HG02763 (cell line): Measurements from ENCODE around the gene IPO4.

ENCODE experiments used
- ATAC-seq: cut with Tn5 transposase; IDR thresholded peaks from one replicate; pipeline ENCODE4 v1.9.1; 2021; ENCODE audit warnings: mild to moderate bottlenecking, moderate library complexity; ENCODE audit not compliant: unreplicated experiment

Gene IPO4

DNA sequence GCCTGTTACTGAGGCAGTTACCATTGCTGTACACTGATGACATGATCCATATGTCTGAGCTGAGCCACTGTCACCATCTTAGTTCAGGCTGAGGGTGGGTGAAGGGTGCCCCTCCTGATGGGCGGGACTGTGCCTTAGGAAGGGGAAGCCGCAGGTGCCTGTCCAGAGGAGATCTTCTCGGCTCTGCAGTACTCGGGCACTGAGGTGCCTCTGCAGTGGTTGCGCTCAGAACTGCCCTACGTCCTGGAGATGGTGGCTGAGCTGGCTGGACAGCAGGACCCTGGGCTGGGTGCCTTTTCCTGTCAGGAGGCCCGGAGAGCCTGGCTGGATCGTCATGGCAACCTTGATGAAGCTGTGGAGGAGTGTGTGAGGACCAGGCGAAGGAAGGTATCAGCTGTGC, 37.6 kb downstream of the IPO4 start:
- ATAC-seq, result no peak

DNA sequence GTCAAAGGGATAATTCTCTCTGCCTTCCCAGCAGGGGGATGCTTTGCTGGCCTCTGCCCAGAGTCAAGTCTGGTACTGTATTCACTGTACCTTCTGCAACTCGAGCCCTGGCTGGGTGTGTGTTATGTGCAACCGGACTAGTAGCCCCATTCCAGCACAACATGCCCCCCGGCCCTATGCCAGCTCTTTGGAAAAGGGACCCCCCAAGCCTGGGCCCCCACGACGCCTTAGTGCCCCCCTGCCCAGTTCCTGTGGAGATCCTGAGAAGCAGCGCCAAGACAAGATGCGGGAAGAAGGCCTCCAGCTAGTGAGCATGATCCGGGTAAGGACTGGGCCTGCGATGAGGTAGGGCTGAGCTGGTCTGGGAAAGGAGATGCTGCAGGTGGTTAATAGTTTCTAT, 38.0 kb downstream of the IPO4 start:
- ATAC-seq, result no peak

DNA sequence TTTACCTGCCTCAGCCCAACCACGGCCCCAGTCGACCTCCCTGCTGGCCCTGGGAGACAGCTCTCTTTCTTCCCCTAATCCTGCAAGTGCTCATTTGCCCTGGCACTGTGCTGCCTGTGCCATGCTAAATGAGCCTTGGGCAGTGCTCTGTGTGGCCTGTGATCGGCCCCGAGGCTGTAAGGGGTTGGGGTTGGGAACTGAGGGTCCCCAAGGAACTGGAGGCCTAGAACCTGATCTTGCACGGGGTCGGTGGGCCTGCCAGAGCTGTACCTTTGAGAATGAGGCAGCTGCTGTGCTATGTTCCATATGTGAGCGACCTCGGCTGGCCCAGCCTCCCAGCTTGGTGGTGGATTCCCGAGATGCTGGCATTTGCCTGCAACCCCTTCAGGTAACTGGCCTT, 38.6 kb downstream of the IPO4 start:
- ATAC-seq, result no peak

DNA sequence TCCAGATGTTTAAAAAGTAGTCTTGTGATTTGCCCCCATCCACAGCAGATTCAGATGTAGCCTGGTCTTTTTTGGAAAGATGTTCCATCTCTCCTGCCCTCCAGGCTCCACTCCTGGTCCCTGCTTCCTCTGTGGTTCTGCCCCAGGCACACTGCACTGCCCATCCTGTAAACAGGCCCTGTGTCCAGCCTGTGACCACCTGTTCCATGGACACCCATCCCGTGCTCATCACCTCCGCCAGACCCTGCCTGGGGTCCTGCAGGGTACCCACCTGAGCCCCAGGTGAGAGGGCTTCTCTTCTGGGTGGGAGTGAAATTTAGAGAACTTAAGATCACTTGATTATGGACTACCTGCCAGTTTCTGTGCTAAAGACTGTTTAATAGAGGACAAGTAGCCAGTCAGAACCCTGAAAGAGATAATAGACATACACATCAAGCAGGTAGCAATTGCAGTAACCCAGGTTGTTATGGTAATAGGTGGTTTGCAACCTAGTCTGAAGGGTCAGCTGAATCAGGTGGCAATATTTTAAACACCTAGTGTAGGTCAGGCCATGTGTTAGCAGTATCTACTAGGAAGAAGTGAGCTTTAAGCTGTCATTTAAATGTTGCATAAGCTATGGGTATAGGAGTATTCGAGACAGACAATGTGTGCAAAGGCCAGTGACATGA, 39.2 kb downstream of the IPO4 start:
- no peak for ATAC-seq

DNA sequence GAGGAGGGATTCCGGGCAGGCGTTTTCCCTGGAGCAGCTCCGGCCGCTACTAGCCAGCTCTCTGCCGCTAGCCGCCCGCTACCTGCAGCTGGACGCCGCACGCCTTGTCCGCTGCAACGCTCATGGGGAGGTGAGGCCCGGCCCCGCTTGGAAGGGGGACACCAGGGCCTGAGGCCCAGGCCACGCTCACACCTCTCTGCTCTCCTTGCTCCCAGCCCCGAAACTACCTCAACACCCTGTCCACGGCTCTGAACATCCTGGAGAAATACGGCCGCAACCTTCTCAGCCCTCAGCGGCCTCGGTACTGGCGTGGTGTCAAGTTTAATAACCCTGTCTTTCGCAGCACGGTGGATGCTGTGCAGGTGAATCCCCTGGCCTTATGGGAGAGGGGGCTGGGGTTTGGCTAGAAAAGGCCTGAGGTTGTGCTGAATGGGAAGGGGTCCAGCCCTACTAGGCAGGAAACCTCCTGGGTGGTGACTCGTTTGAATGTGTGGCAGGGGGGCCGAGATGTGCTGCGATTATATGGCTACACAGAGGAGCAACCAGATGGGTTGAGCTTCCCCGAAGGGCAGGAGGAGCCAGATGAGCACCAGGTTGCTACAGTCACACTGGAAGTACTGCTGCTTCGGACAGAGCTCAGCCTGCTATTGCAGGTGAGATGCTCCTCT, 40.7 kb downstream of the IPO4 start:
- no peak for ATAC-seq

DNA sequence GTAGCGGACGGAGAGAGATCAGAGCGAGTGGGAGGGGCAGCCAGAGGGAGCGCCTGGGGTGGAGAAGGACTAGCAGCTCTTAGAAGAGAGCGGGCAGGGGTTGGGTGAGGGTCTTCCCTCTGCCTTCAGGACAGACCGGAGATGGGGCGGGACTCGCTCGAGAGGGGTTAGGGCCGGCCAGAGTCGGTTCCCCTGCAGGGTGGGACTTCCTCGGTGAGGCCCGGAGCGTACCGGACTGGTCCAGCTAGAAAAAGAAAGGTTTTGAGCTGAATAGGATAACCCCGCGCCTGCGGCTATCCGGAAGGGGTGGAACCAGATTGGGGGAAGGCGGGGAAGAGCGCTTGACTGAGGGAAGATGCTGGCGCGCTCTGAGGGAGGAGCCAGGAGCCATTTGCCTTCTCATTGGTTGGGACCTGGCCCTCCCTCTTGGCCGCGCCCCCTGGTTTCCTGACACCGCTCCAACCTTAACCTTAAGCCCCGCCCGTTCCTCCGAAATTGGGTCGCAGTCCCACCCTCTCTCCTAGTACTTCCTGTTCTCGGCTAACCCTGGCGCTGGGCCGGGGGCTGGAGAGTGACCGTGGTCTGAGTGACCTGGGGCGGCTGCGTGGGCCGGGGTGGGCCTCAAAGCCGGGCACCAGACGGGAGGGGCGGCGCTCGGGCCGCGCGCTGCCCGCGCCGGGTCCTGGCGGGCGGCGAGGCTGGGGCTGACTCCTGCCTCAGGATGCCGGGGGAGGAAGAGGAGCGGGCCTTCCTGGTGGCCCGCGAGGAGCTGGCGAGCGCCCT, 41.4 kb downstream of the IPO4 start, which contains the start of gene RNF31:
TSS of gene RNF31 (plus strand) at position 521 of the 783 bp plus-strand sequence. CDS start at position 722, 201 bp downstream.
- ATAC-seq, result peak; percentile 78

DNA sequence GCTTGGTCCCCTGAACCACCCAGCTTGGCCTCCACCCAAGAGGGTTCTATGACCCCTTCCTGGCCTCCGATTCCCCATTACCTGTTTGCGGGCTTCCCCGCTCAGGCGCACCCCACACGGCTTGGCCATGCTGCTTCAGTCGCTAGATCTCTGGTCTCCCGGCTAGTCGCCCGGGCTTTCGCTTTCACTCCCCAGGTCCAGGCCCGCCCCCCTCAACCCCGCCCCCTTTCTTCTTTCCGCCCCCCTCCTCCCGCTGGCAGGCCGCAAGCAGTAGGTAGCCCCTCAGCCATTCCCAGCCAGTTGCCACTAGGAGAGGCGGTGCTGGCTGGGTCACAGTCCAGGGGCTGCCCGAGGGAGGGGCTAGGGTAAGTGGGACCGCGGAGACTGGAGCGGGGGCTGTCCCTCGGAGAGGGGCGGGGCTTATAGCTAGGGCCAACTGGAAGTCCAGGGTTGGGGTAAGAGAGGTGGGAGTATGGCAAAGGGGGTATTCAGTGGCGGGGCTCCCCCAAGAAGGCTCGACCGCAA, 42.1 kb downstream of the IPO4 start, which contains the start of gene PSME2:
TSS of gene PSME2 (minus strand) at position 158 of the 525 bp plus-strand sequence. CDS start at position 129, 29 bp downstream.
- peak; percentile 62 for ATAC-seq

DNA sequence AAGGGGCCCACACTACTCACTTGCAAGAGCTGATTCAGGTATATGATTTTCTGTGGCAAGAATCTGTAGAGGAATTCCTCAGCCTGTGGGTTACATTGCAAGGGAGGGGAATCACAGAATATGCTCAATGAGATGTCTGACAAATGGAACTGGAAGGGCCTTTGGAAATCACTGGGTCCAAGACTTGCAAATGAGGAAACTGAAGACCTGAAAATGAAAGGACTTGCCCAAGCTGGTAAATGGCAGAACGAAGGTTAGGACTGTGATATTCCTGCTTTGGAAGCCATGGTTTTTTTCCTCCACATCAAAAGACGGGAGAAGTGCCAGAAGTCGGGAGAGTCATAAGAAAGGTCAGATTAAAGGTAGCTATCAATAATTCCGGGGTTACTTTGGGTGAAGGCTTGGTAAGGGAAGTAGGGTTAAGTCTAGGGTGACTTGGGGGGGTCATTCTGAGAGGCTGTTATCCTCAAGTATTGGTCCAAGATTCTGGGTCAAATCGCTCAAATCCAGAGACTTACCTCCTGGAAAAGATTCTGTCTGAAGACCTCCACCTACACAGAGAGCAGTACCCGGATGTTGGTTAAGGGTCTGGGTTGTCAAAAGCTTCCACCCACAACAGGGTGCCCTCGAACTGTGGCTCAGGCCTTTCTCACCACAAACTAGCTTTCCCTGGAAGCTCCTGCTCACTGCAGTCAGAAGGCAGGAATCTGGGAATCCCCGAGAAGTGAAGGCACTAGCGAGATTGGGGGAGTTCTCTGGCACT, 42.7 kb downstream of the IPO4 start:
- no peak for ATAC-seq

DNA sequence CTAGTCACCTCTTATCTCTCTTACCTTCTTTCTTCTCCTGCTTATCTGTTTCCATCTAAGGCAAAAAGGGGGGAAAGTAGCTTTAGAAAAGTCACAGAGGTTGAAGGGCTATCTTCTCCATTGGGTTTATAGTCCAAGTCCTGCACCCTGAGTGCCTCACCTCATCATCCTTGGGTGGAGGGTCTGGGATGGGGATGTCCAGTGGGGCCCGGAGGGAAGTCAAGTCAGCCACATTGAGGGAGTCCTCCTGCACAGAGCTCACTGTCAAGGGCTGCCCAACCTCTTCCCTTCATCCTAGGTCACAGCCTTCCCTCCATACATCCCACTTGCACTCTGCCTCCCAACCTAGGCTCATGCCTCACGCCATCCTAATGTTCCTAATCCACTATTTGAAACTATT, 43.4 kb downstream of the IPO4 start:
- no peak for ATAC-seq

DNA sequence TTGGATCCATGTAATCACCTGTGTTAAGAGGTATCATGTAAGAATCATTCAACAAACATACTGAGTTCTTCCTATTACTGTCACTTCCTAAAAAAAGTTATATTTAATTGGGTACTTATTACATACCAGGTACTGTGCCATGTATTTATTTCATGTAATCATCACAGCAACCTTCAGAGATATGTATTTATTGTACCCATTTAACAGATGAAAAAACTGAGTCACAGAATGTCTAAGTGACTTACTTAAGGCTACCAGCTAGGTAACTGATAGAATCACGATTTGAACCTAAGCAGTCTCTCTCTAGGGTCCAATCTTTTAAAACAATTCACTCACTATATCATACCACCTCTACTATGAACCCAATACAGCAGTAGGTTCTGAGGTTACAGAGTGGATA, 44.2 kb downstream of the IPO4 start:
- no peak for ATAC-seq

DNA sequence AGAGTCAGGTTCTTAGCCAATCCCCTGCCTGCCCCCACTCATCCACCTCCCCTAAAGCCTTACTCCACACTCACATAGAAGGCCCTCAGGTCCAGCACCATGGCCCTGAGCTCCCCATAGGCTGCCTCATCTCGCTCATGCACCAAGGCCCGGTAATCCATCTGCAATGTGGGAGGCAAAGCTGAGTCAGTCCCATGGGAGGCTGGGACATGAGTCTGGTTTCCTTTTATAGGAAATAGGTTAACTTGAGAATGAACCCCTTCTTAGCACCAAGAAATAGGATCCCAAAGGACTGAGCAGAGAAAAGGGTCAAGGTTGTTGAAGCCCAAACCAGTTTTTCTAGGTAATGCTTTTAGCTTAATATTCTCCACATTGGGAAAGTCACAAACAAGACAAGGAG, 45.1 kb downstream of the IPO4 start:
- ATAC-seq, result no peak

DNA sequence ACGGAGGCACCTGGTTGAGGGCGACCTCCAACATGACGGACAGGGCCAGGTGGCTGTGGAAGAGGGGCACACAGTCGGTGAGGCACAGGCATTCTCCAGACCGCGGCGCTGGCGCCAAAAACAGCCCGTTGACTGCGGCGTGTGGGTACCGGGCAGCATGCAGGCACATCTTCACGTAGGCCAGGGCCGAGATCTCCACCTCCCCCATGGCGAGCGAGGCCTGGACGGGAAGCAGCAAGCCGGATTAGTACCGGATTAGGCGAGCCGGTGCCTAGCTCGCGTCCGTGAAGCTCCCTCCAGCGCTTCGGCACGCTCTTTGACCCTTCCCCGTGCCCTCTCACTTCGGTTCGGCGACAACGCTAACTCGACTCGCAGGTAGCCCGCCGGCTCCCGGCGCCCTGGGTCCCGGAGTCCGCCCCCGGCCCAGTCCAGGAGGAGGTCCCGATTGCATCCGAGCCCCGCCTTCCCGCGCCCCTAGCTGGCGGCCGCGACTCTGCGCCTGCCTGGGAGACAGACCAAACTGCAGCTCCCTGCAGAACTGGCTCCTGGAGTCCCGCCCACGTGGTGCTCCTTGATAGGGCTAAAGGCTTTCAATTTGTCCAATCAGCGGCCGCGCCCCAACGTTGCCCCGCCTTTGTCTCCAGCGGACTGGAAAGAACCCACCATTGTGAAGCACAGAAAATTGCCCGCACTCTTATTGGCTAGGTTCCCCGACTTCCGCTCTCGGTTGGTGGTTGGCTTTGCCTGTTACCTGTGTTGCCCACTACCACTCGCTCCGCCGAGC, 47.3 kb downstream of the IPO4 start, which contains the start of gene EMC9:
TSS of gene EMC9 (minus strand) at position 495 of the 784 bp plus-strand sequence. CDS start at position 208, 287 bp downstream.
- peak; percentile 83 for ATAC-seq

DNA sequence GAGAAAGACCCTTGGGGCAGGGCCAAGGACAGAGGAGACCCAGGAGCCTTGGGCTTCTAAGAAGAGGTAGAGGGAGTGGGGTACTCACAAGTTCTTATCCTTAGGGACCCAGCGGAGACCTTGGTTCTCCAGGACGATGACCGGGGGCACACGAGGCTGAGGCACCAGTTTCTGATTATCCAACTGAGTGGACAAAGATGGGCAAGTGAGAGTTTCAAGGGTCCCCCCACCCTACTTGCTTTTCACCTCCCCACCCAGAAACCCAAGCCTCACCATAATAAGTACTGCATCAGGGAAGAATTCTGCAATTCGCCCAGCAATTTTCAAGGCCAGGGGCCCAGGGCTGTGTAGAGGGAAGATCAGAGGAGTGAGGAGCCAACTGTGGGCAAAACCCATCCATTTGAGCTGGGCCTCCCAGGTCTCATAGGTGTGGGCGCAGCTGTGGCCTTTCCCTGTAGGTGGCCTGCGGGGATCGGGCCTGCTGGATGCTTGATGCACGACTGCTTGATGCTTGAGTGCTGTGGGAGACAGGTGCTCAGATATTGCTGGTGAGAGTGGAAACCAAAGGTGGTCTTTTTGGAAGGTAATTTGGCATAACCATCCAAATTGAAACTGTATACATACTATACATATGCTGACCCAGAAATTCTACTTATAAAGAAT, 49.2 kb downstream of the IPO4 start:
- ATAC-seq, result no peak

DNA sequence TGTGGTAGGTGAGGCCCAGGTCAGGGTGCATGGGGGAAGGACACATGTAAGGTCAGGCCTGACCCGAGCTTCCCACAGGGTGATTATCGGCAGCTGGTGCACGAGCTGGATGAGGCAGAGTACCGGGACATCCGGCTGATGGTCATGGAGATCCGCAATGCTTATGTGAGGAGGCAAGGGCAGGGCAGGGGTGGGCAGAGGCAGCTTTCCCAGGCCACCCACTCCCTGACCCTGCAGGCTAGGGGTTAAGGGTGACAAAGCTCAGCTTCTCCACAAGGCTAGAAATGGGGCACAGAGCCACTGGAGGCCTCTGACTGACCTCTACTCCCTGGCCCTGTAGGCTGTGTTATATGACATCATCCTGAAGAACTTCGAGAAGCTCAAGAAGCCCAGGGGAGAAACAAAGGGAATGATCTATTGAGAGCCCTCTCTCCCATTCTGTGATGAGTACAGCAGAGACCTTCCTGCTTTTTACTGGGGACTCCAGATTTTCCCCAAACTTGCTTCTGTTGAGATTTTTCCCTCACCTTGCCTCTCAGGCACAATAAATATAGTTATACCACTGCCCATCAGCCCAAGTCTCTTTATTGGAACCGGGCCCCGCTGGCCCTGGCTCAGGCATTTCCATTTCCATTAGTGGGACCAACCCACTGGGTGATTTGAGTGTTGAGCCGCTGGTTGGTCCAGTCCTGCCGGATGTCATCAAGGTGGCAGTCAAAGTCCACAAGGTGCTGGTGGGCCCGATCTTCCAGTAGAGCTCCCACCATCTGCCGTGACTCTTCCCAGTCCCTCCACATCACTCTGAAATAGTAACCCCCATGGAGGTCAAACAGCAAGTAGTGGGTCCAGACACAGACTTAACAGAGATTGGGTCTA, 50.0 kb downstream of the IPO4 start:
- no peak for ATAC-seq

DNA sequence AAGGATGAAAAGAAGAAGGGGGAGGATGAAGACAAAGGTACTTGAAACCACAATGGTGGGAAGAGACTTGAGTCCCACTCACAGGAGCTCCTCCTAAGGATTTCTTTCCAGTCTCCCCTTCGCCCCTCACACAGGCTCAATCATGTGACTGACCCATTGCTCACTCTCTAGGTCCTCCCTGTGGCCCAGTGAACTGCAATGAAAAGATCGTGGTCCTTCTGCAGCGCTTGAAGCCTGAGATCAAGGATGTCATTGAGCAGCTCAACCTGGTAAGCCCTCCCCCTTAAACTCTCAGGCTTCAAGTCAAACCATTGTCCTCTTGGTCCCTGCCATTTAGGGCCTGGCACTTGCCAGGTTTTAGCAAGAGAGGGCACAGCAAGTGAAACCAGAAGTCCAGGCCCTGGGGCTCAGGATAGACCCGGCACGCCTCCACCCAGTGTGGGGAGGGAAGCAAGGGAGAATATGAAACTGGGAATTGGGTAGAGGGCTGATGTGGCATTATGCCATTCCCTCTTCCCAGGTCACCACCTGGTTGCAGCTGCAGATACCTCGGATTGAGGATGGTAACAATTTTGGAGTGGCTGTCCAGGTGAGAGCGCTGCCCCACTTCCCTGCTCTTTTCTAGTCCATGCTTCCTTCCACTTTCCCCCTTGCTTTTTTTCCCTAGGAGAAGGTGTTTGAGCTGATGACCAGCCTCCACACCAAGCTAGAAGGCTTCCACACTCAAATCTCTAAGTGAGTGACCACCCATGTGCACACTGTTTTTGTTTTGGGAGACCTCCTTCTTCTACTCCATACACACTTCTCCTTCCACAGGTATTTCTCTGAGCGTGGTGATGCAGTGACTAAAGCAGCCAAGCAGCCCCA, 50.9 kb downstream of the IPO4 start:
- no peak for ATAC-seq

DNA sequence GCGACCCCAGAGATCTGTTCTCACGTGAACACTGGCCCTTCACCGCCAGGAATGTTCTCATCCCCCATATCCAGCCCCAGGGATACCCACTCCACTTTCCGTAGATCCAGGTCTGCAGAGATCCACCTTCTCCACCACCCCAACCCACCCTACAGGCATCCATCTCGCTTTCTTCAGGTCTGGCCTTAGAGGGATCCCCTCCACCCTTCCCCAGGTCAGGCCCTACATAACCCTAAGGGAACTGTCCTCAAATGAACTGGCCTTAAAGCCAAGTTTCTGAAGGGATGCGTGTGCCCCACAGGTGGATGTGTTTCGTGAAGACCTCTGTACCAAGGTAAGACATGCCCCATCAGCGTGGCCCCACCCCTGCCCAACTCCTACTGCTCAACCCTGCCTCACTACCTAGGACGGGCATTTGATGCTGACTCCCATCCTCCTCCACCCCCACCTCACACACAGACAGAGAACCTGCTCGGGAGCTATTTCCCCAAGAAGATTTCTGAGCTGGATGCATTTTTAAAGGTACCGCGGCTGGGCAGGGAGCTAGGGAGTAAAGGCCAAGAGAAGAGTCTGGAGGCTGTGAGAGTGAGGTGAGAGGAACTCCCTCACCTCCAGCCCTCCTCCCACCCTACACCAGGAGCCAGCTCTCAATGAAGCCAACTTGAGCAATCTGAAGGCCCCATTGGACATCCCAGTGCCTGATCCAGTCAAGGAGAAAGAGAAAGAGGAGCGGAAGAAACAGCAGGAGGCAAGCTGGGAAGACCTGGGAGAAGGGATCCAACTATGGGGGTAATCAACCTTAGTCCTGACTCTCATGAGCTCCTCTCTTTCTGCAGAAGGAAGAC, 51.7 kb downstream of the IPO4 start:
- ATAC-seq, result no peak
